HG02852 (cell line): ENCODE data around the gene BAK1.
"Not testable (repeated sequence)": the region's sequence is repeated elsewhere in the genome, so short reads cannot be mapped to it uniquely, and the experiment has no call there.

Experiments used
- ATAC-seq: cut with Tn5 transposase; IDR thresholded peaks from one replicate; pipeline ENCODE4 v1.9.1; 2021; ENCODE audit warnings: mild to moderate bottlenecking, moderate library complexity; ENCODE audit not compliant: unreplicated experiment

Gene BAK1

GRCh38 chr6:33557376-33557775, 22.7 kb downstream of the BAK1 start:
- no peak for ATAC-seq

DNA sequence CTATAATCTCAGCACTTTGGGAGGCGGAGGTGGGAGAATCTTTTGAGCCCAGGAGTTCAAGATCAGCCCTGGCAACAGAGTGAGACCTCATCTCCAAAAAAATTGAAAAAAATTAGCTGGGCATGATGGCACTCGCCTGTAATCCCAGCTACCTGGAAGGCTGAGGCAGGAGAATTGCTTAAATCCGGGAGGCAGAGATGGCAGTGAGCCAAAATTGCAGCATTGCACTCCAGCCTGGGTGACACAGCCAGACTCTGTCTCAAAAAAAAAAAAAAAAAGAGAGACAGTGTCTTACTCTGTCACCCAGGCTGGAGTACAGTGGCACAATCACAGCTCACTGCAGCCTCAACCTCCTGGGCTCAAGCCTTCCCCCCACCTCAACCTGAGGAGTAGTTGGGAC, 27.2 kb downstream of the BAK1 start:
- ATAC-seq: not testable (repeated sequence)

DNA sequence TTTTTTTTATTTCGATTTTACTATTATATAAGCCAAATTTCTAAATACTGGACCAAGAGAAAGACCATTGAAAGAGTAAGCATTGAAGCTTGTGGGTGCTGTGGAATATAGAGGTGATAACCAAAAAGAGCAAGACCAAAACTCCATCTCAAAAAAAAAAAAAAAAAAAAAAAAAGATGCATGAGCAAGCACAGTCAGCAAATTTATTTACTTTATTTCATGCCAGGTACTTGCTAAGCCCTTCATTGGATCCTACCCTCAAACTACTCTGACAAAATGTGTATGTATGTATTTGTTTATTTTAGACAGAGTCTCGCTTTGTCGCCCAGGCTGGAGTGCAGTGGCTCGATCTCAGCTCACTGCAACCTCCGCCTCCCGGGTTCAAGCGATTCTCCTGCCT, 27.8 kb downstream of the BAK1 start:
- no peak for ATAC-seq

DNA sequence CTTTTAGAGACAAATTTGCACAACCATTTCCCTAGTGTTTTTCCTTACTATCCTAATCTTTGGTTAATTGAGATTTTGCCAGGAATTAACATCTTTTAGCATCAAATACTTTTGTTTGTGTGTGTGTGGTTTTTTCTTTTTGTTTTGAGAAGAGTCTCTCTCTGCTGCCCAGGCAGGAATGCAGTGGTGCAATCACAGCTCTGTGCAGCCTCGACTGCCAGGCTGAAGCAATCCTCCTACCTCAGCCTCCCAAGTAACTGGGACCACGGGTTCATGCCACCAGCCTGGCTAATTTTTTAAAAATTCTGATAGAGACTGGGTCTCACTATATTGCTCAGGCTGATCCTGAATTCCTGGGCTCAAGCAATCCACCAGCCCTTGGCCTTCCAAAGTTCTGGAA, 28.5 kb downstream of the BAK1 start:
- no peak for ATAC-seq

DNA sequence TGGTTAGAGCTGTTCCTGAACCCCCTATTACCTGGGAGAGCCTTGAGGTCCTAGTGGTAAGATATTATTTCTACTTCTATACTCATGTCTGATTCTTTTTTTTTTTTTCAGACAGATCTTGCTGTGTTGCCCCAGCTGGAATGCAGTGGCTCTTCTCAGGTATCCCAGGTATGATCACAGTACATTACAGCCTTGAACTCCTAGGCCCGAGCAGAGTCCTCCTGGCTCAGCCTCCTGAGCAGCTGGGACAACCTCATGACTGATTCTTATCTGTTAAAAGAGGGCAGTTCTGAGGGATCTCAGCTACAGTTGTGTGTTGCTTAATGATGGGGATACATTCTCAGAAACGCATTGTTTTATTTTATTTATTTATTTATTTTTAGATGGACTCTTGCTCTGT, 30.2 kb downstream of the BAK1 start:
- ATAC-seq: no peak

- no peak for ATAC-seq
Measured at GRCh38 chr6:33549196-33549595, 30.9 kb downstream of the BAK1 start.

DNA sequence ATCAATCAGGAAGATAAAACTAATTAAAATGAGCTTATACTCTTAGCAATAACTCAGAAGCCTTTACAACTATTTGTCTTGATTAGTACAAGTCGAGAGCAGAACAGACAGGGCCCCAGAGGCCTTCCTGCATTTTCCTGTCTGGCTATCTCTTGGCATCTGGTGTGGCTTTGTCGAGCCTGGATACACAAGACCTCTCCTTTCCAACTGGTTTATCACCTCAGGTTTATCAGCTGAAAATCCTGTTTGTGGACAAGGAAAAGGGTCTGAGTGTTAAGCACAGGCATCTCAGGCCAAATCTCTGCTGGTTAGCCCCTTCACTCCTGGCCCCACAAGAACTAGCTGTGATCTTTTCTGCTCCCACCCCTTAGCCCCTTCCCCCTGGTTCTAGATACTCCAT, 32.6 kb downstream of the BAK1 start:
- no peak for ATAC-seq

- ATAC-seq: no peak
Measured at GRCh38 chr6:33546766-33547165, 33.3 kb downstream of the BAK1 start.

- ATAC-seq: not testable (repeated sequence)
Measured at GRCh38 chr6:33545292-33545691, 34.8 kb downstream of the BAK1 start.

DNA sequence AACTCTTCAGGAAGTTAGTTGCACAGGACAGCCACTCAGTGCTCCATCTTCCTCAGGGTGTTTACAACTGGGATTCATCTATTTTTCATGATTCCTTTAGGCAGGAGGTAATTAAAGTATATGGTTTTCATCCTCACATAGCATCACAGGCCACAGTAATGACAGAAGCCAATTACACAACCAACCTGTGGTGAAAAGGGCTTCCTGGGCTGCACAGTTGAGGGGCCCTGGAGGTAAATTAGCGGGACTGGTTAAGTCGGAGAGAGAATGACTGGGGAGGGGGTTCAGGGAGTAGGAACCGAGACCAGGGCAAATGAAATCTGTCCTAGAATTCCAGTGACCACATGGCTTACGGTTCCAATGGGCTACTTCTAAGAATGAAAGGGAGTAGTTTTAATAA, 37.0 kb downstream of the BAK1 start:
- ATAC-seq: no peak

GRCh38 chr6:33540768-33541167, 39.3 kb downstream of the BAK1 start:
- ATAC-seq: no peak

DNA sequence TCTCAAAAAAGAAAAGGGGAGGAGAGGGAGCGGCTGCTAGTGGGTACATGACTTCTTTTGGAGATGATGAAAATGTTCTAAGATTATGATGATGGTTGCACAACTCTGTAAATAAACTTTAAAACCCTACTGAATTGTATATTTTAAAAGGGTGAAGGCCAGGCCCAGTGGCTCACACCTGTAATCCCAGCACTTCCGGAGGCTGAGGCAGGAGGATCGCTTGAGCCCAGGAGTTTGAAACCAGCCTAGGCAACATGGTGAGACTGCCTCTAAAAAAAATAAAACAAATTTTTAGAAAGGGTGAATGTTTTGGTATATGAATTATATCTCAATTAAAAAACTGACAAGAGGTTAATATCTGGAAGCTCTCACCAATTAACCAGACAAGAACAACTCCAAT, 45.4 kb downstream of the BAK1 start:
- no peak for ATAC-seq

GRCh38 chr6:33533163-33533869, 46.8 kb downstream of the BAK1 start:
- not testable (repeated sequence) for ATAC-seq

- ATAC-seq: not testable (repeated sequence)
Measured at GRCh38 chr6:33532431-33532830, 47.6 kb downstream of the BAK1 start.

DNA sequence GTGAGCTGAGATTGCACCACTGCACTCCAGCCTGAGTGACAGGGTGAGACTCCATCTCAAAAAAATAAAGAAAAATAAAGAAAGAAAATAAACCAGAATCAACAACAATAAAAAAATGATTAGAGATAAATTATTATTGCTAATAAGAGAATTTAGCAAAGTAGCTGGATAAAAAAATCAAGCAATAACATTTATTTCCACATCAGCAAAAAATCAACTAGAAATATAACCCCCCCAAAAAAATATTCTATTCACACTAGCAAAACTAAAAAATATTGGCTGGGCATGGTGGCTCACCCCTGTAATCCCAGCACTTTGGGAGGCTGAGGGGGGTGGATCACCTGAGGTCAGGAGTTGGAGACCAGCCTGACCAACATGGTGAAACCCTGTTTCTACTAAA, 49.5 kb downstream of the BAK1 start:
- ATAC-seq: not testable (repeated sequence)
